Osteocyte (in vitro differentiated cells): ENCODE data around the gene ITPRIP. TPM values are rescaled to one million over a fixed set of nuclear protein-coding genes. Genes with fewer than 3 reads are reported as not detected.

Source experiments
- DNase-seq: peaks from one replicate; pipeline ENCODE4 v3.0.0; 2021; ENCODE audit warnings: mixed read lengths; ENCODE audit not compliant: unreplicated experiment; ENCODE audit errors: extremely low spot score
- H3K27ac Mint-ChIP-seq: one replicate; pipeline ENCODE4 v1.8.0; 2021; ENCODE audit warnings: mild to moderate bottlenecking, mixed read lengths; ENCODE audit not compliant: unreplicated experiment
- H3K27me3 Mint-ChIP-seq: one replicate; pipeline ENCODE4 v1.8.0; 2021; ENCODE audit warnings: mixed read lengths; ENCODE audit not compliant: unreplicated experiment
- H3K36me3 Mint-ChIP-seq: one replicate; pipeline ENCODE4 v1.8.0; 2021; ENCODE audit warnings: mixed read lengths; ENCODE audit not compliant: unreplicated experiment
- H3K4me1 Mint-ChIP-seq: one replicate; pipeline ENCODE4 v1.8.0; 2021; ENCODE audit warnings: mixed read lengths; ENCODE audit not compliant: unreplicated experiment
- H3K4me3 Mint-ChIP-seq: one replicate; pipeline ENCODE4 v1.8.0; 2021; ENCODE audit warnings: mild to moderate bottlenecking, moderate library complexity, mixed read lengths; ENCODE audit not compliant: unreplicated experiment
- H3K9me3 Mint-ChIP-seq: one replicate; pipeline ENCODE4 v1.8.0; 2021; ENCODE audit warnings: mixed read lengths; ENCODE audit not compliant: unreplicated experiment
- CTCF ChIP-seq: fragments of 200-600 bp; sonication (generic); IDR thresholded peaks from 2 replicates; pipeline ENCODE4 v1.5.0; 2021; ENCODE audit warnings: antibody characterized with exemption, mild to moderate bottlenecking, moderate library complexity
- total RNA-seq: library from RNA; stranded (reverse); gene quantifications from 2 replicates; pipeline ENCODE4 v1.2.1, GENCODE V29; 2021

ITPRIP gene
- total RNA-seq, 1 donor from 2014 or later = 17.5 TPM

GRCh38 chr10:104326991-104327610 is 11.2 kb downstream of the ITPRIP start:
- H3K9me3 Mint-ChIP-seq = no peaks in the 10 kb centered on the region
- peak overlapping the region; percentile 95 for H3K27ac Mint-ChIP-seq
- H3K4me1 Mint-ChIP-seq = peaks cover 85% of the 10 kb centered on the region
- H3K27me3 Mint-ChIP-seq = no peaks in the 10 kb centered on the region
- H3K36me3 Mint-ChIP-seq = peaks cover 5% of the 10 kb centered on the region
- H3K4me3 Mint-ChIP-seq = no peak overlapping the region
- TF ChIP-seq CTCF = no peak
- DNase-seq = no peak

- Mint-ChIP-seq H3K4me1 (peaks cover 81% of the 10 kb centered on the region), H3K27ac (peak overlapping the region; percentile 95), H3K9me3 (no peaks in the 10 kb centered on the region), H3K4me3 (no peak overlapping the region), H3K36me3 (peaks cover 5% of the 10 kb centered on the region), H3K27me3 (no peaks in the 10 kb centered on the region)
- no peak for TF ChIP-seq CTCF
- no peak for DNase-seq
Measured at GRCh38 chr10:104325436-104326435, 12.5 kb downstream of the ITPRIP start.

- no peaks in the 10 kb centered on the region for H3K27me3 Mint-ChIP-seq
- TF ChIP-seq CTCF = no peak
- no peaks in the 10 kb centered on the region for H3K9me3 Mint-ChIP-seq
- no peak for DNase-seq
- H3K36me3 Mint-ChIP-seq = peaks cover 5% of the 10 kb centered on the region
- H3K4me3 Mint-ChIP-seq = no peak overlapping the region
- no peak overlapping the region for H3K27ac Mint-ChIP-seq
- peaks cover 79% of the 10 kb centered on the region for H3K4me1 Mint-ChIP-seq
Measured at GRCh38 chr10:104324931-104325330, 13.3 kb downstream of the ITPRIP start.

- Mint-ChIP-seq H3K36me3 (peaks cover 5% of the 10 kb centered on the region), H3K4me1 (peaks cover 79% of the 10 kb centered on the region), H3K27me3 (no peaks in the 10 kb centered on the region), H3K4me3 (no peak overlapping the region), H3K9me3 (no peaks in the 10 kb centered on the region), H3K27ac (no peak overlapping the region)
- no peak for DNase-seq
- TF ChIP-seq CTCF = no peak
Measured at GRCh38 chr10:104324221-104324686, 14.0 kb downstream of the ITPRIP start.

GRCh38 chr10:104323760-104324201 is 14.5 kb downstream of the ITPRIP start:
- Mint-ChIP-seq H3K4me3 (no peak overlapping the region), H3K4me1 (peaks cover 79% of the 10 kb centered on the region), H3K27ac (no peak overlapping the region), H3K9me3 (no peaks in the 10 kb centered on the region), H3K27me3 (no peaks in the 10 kb centered on the region), H3K36me3 (peaks cover 5% of the 10 kb centered on the region)
- no peak for TF ChIP-seq CTCF
- DNase-seq = no peak
